Astrocyte (in vitro differentiated cells and primary cell): ENCODE measurements around the gene NACC1. TPM values are rescaled to one million over a fixed set of nuclear protein-coding genes. Genes with fewer than 3 reads are reported as not detected.

Experiments used
- DNase-seq: peaks from one replicate; pipeline ENCODE4 v3.0.0-alpha.2; 2010; ENCODE audit warnings: low read depth
- FAIRE-seq: peaks from 2 replicates; lab custom pipeline; 2011; peaks lifted over from hg19 to GRCh38; lab: Jason Lieb, UNC
- H2AFZ ChIP-seq: 2 replicates; pipeline ENCODE4 v1.6.0; 2012; ENCODE audit warnings: low read depth, low read length, inconsistent platforms
- H3K27ac ChIP-seq: 2 replicates; pipeline ENCODE4 v1.5.1; 2011; ENCODE audit warnings: low read depth, low read length, inconsistent platforms
- H3K27me3 ChIP-seq: 2 replicates; pipeline ENCODE4 v1.6.0; 2011; ENCODE audit warnings: low read length, inconsistent platforms; ENCODE audit not compliant: insufficient read depth
- H3K36me3 ChIP-seq: 2 replicates; pipeline ENCODE4 v1.5.1; 2011; ENCODE audit warnings: low read length, inconsistent platforms; ENCODE audit not compliant: insufficient read depth
- H3K4me1 ChIP-seq: 2 replicates; pipeline ENCODE4 v1.5.1; 2011; ENCODE audit warnings: low read length, inconsistent platforms; ENCODE audit not compliant: insufficient read depth
- H3K4me2 ChIP-seq: 2 replicates; pipeline ENCODE4 v1.6.0; 2012; ENCODE audit warnings: low read length, inconsistent platforms
- H3K4me3 ChIP-seq: 2 replicates; pipeline ENCODE4 v1.5.1; 2011; ENCODE audit warnings: low read depth, mild to moderate bottlenecking, low read length, inconsistent platforms; ENCODE audit not compliant: insufficient read depth
- H3K79me2 ChIP-seq: 2 replicates; pipeline ENCODE4 v1.6.0; 2012; ENCODE audit warnings: mild to moderate bottlenecking, low read length, inconsistent platforms; ENCODE audit not compliant: insufficient read depth
- H3K9ac ChIP-seq: 2 replicates; pipeline ENCODE4 v1.6.0; 2012; ENCODE audit warnings: mild to moderate bottlenecking, low read length, inconsistent platforms
- H3K9me3 ChIP-seq: 2 replicates; pipeline ENCODE4 v1.5.1; 2012; ENCODE audit warnings: low read depth, mild to moderate bottlenecking, low read length, inconsistent platforms; ENCODE audit not compliant: insufficient read depth
- H4K20me1 ChIP-seq: 2 replicates; pipeline ENCODE4 v1.6.0; 2012; ENCODE audit warnings: low read length, inconsistent platforms; ENCODE audit not compliant: insufficient read depth
- H3K27ac Mint-ChIP-seq: one replicate; pipeline ENCODE4 v1.8.0; 2021; ENCODE audit warnings: mild to moderate bottlenecking, mixed read lengths; ENCODE audit not compliant: unreplicated experiment
- H3K27me3 Mint-ChIP-seq: one replicate; pipeline ENCODE4 v1.8.0; 2021; ENCODE audit warnings: low read depth, mixed read lengths; ENCODE audit not compliant: unreplicated experiment
- H3K36me3 Mint-ChIP-seq: one replicate; pipeline ENCODE4 v1.8.0; 2021; ENCODE audit warnings: low read depth, mixed read lengths; ENCODE audit not compliant: unreplicated experiment
- H3K4me1 Mint-ChIP-seq: one replicate; pipeline ENCODE4 v1.8.0; 2021; ENCODE audit warnings: low read depth, mixed read lengths; ENCODE audit not compliant: unreplicated experiment
- H3K4me3 Mint-ChIP-seq: one replicate; pipeline ENCODE4 v1.8.0; 2021; ENCODE audit warnings: mild to moderate bottlenecking, moderate library complexity, mixed read lengths; ENCODE audit not compliant: unreplicated experiment
- H3K9me3 Mint-ChIP-seq: one replicate; pipeline ENCODE4 v1.8.0; 2021; ENCODE audit warnings: mild to moderate bottlenecking, mixed read lengths; ENCODE audit not compliant: unreplicated experiment
- CTCF ChIP-seq: IDR thresholded peaks from 2 replicates; pipeline ENCODE4 v1.5.1; 2011; ENCODE audit warnings: low read depth, mild to moderate bottlenecking, inconsistent platforms, low read length, moderate library complexity; ENCODE audit not compliant: insufficient read depth
- EZH2 ChIP-seq: IDR thresholded peaks from 2 replicates; pipeline ENCODE4 v1.6.1; 2012; ENCODE audit warnings: mild to moderate bottlenecking, low read length, inconsistent platforms; ENCODE audit not compliant: insufficient read depth
- total RNA-seq: library from RNA; stranded (reverse); gene quantifications from 2 replicates; pipeline ENCODE4 v1.2.1, GENCODE V29; 2021

Gene NACC1
- total RNA-seq, 1 donor from 2014 or later = 104 TPM

- no peak for TF ChIP-seq EZH2
- TF ChIP-seq CTCF = no peak
- H3K9me3 ChIP-seq = no peaks in the 10 kb centered on the region
- H2AFZ ChIP-seq = no peak overlapping the region
- Mint-ChIP-seq H3K27me3 (no peaks in the 10 kb centered on the region), H3K27ac (peak overlapping the region; percentile 51), H3K36me3 (peaks cover 20% of the 10 kb centered on the region), H3K4me3 (peak overlapping the region; percentile 17), H3K4me1 (peaks cover 11% of the 10 kb centered on the region), H3K9me3 (no peaks in the 10 kb centered on the region)
- H3K4me3 ChIP-seq = no peak overlapping the region
- H3K36me3 ChIP-seq = peaks cover 6% of the 10 kb centered on the region
- DNase-seq (no peak), FAIRE-seq (no peak)
- no peaks in the 10 kb centered on the region for H3K27me3 ChIP-seq
- H3K27ac ChIP-seq = no peak overlapping the region
- H3K4me2 ChIP-seq = no peak overlapping the region
- peaks cover 57% of the 10 kb centered on the region for H3K79me2 ChIP-seq
- peaks cover 7% of the 10 kb centered on the region for H3K4me1 ChIP-seq
- H3K9ac ChIP-seq = no peak overlapping the region
- H4K20me1 ChIP-seq = peaks cover 55% of the 10 kb centered on the region
Observed at GRCh38 chr19:13137290-13137794, 19.3 kb downstream of the NACC1 start.

DNA sequence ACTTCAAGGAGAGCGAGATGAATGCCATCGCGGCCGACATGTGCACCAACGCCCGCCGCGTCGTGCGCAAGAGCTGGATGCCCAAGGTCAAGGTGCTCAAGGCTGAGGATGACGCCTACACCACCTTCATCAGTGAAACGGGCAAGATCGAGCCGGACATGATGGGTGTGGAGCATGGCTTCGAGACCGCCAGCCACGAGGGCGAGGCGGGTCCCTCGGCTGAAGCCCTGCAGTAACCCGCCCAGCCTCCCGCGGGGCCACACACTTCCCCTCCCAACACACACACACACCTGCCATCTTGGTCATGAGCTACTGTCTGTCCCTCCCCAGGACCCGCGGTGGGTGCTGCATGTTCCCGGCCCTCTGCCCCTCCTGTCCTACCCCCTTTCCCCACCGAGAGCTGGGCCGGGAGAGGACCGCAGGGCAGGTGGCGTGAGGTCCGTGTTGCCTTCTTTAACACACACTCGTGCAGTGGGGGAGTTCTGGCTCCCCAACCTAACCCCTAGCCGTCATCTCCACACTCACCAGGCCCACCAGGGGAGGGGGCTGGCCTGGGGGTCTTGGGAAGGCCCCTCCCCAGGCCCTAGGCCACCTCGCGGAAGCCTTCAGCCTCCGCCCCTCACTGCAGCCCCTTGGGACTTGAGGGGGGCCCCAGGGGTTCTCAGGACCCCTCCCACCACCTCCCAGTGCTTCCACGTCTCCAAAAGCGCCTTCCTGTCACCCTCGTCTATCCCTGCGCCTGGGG is 20.3 kb downstream of the NACC1 start:
- peaks cover 8% of the 10 kb centered on the region for H3K4me1 ChIP-seq
- H3K4me2 ChIP-seq = no peak overlapping the region
- peaks cover 45% of the 10 kb centered on the region for H4K20me1 ChIP-seq
- H3K4me1 Mint-ChIP-seq = peaks cover 4% of the 10 kb centered on the region
- no peaks in the 10 kb centered on the region for H3K27me3 Mint-ChIP-seq
- no peak overlapping the region for H3K4me3 ChIP-seq
- DNase-seq (no peak), FAIRE-seq (no peak)
- H3K9me3 ChIP-seq = no peaks in the 10 kb centered on the region
- peaks cover 6% of the 10 kb centered on the region for H3K36me3 ChIP-seq
- H2AFZ ChIP-seq = no peak overlapping the region
- H3K27ac ChIP-seq = no peak overlapping the region
- H3K4me3 Mint-ChIP-seq = no peak overlapping the region
- no peak overlapping the region for H3K9ac ChIP-seq
- peaks cover 47% of the 10 kb centered on the region for H3K79me2 ChIP-seq
- peaks cover 17% of the 10 kb centered on the region for H3K36me3 Mint-ChIP-seq
- no peaks in the 10 kb centered on the region for H3K27me3 ChIP-seq
- no peak for TF ChIP-seq EZH2
- TF ChIP-seq CTCF = no peak
- H3K9me3 Mint-ChIP-seq = no peaks in the 10 kb centered on the region
- H3K27ac Mint-ChIP-seq = no peak overlapping the region

DNA sequence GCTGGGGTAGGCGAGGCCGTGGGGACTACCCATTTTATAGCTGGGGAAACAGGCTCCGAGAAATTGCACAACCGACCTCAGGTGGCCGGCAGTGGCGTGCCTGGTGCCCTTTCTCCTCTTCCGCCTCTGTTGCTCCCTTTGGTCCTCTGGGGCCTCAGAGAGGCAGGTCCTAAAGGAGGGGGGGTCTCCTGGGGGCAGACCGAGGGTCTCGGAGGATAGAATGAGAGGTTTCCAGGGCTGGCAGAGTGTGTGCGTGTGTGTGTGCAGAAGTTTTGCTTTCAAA is 20.8 kb downstream of the NACC1 start:
- no peak overlapping the region for H3K9ac ChIP-seq
- no peaks in the 10 kb centered on the region for H3K27me3 ChIP-seq
- Mint-ChIP-seq H3K4me1 (no peaks in the 10 kb centered on the region), H3K4me3 (no peak overlapping the region), H3K27ac (no peak overlapping the region), H3K9me3 (no peaks in the 10 kb centered on the region), H3K27me3 (no peaks in the 10 kb centered on the region), H3K36me3 (peaks cover 18% of the 10 kb centered on the region)
- peaks cover 39% of the 10 kb centered on the region for H4K20me1 ChIP-seq
- no peak overlapping the region for H3K4me2 ChIP-seq
- no peak overlapping the region for H3K27ac ChIP-seq
- H3K4me3 ChIP-seq = no peak overlapping the region
- peaks cover 13% of the 10 kb centered on the region for H3K4me1 ChIP-seq
- peaks cover 6% of the 10 kb centered on the region for H3K36me3 ChIP-seq
- TF ChIP-seq CTCF (no peak), EZH2 (no peak)
- H3K9me3 ChIP-seq = no peaks in the 10 kb centered on the region
- H3K79me2 ChIP-seq = peaks cover 42% of the 10 kb centered on the region
- DNase-seq (no peak), FAIRE-seq (no peak)
- no peak overlapping the region for H2AFZ ChIP-seq
